CD4-positive, alpha-beta T cell treated with Interleukin-21 for 1 hour (primary cell): ENCODE measurements around the gene EMSY.
A peak's percentile ranks its signal among the peaks of the same experiment; 100 is the strongest.

ENCODE experiments used
- DNase-seq: peaks from one replicate; pipeline ENCODE4 v3.0.0-alpha.2; 2020

EMSY gene

DNA sequence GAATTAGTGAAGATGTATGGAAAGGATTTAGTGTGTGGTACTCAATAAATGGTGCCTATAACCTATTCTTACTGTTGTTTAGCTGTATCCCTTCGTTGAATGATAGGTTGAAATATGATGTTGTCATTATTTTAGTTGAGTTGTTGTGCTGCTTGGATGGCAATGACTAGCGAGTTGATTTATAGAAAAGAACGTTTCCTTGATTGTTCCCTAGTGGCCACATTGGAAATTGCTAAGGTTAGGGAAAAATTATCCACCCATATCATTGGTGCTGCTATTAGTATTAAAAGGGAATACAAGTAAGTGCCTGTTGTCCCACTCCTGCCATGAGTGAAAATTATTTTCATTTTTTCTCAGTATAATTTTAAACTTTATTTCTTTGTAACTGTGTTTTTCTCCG is 14.5 kb downstream of the EMSY start:
- no peak for DNase-seq

DNA sequence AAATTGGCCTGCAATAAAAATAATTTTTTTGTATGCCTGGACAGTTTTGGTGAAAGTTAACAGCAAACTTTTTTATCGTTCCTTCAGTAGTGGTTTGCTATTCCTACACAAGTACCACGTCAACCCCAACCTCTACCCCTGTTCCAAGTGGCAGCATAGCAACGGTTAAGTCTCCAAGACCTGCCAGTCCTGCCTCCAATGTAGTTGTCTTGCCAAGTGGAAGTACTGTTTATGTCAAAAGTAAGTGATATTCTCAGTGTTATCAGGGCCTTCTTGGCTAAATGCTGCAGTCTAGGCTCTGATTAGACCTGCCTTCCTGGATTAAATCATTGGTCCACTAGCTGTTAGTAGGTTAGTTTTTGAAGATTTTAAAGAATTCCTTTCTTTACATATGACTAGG is 15.0 kb downstream of the EMSY start:
- DNase-seq: no peak

DNA sequence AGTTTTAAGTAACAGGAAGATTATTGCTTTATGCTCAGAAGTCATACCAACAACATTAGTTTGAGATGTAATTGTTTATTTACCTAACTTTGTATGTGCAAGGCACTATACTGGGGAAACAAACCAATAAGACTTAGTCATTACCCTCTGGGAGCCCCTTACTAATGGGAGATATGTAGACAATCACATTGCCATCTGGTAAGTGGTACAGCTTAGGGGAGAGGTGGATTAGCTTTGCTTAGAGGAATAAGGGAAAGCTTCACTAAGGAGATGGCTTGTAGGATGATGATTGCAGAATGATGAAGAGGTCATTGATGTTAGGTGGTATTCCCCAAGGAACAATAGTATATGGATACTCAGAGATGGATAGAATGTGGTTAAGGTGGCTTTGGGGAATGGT is 17.5 kb downstream of the EMSY start:
- DNase-seq: no peak

DNA sequence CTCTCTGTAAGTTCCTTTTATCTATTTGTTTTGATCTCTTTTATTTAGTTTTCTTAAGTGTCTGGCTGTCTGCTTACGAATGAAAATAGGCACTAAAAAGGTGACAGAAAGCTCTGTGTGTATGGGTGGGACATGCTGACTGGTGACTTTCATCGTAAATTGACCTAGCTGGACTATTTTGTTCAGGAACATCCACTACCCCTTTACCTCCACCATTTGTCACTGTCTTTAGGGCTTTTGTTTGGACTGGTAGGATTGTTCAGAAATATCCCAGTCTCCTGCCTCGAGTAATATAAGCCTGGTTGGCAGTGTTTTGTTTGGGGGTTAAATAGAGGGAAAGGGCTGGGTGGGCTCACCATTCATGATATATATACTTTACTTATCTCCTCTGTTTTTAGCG is 20.9 kb downstream of the EMSY start:
- DNase-seq: no peak

DNA sequence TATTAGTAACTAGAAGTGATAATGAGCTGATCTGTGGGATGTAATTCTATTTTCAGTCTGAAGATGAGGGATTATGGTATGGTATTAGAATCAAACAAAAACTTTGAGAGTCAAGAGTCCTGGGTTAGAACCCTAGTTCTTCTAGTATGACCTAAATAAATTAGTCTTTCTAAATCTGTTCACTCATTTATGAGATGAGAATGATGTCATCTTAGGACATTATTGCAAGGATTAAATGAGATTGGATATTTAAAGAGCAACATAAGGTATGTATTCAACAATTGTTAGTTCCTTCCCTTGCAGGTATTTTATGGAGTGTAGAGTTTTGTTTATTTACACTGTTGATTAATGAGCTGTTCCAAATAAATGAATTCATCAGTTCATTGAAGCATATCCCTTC is 21.8 kb downstream of the EMSY start:
- DNase-seq: no peak

DNA sequence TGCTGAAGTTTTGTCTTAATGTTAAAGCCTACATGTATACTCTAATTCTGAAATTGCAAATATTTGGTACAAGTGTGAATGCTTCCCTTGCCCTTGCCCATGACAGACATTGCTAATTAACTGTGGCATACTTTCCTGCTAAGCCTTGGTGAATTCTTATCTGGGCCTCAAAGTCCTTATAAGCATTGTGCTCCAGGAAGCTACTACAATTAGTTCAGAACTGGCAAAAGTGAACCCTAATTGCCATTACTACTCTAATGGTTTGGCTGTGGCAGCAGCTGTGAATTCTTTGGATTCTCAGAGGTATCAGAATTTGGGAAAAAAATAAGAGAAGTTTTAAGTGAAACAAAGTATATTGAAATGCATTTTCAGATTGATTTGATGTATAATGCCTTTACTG is 24.3 kb downstream of the EMSY start:
- no peak for DNase-seq

DNA sequence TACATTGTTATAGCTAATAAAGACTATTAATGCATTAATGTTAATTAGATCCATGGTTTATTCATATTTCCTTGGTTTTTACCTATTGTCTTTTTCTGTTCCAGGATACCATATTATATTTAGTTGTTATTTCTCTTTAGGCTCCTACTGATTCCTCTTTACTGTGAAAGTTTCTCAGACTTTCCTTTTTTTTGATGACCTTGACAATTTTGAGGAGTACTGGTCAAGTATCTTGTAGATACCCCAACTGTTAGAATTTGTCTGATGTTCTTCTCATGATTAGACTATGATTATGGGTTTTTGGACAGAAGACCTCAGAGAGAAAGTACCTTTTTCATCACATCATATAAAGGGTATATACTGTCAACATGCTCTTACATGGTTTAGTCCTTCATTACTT is 26.6 kb downstream of the EMSY start:
- no peak for DNase-seq

DNA sequence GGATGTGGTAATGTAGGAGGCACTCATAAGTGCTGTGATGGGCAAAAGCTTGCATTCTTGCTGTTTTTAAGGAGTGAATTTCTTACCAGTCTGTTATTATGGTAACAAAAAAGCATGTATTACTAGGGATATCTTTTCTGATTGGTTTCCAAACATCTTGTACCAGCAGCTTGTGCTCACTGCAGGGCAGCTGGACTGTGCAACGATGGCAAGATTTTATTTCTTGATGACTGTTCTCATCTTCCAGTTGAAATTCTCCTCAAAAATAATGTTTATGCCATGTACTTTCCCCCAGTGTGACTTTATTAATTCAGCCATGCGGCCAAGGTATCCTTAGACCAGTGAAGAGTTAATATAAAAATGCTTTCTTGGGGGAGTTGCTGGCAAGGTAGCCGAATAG is 35.4 kb downstream of the EMSY start:
- no peak for DNase-seq

DNA sequence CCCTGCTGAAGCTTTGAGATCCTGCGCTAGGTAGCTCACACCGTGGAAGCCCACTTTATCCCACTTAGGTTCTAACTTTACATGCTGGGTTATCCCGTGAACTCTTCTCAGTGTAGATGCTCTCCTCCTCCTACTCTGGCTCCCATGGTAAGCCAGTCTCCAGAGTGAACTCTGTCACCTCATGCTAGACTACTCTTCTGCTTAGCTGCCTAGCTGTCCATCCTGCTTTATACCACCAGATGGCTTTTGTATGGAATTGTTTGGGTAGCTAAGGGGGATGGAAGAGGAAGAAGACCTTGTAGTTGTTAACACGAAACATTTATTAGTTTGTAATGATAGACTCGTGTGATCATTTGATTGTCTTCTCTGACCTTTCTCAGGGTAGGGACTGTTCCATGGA is 46.8 kb downstream of the EMSY start:
- no peak for DNase-seq

DNA sequence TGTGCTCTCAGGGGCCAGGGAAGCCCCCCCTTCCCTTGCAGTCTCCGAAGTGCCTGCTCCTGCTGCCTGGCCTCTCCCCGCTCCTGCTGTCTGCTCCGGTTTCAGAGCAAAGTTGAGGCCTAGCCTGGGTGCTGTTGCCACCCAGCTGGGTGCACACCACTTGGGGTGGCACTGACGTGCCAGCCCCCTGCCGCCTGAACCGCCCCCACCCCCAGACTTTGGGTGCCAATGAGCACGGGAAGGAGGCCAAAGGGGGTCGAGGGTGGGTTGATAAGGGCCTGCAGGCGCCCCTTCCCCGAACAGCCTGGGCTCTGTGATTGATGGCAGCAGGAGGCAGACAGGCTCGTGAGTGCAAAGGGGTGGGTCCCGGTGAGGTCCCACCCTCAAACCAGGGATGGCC is 48.2 kb downstream of the EMSY start:
- DNase-seq: no peak

DNA sequence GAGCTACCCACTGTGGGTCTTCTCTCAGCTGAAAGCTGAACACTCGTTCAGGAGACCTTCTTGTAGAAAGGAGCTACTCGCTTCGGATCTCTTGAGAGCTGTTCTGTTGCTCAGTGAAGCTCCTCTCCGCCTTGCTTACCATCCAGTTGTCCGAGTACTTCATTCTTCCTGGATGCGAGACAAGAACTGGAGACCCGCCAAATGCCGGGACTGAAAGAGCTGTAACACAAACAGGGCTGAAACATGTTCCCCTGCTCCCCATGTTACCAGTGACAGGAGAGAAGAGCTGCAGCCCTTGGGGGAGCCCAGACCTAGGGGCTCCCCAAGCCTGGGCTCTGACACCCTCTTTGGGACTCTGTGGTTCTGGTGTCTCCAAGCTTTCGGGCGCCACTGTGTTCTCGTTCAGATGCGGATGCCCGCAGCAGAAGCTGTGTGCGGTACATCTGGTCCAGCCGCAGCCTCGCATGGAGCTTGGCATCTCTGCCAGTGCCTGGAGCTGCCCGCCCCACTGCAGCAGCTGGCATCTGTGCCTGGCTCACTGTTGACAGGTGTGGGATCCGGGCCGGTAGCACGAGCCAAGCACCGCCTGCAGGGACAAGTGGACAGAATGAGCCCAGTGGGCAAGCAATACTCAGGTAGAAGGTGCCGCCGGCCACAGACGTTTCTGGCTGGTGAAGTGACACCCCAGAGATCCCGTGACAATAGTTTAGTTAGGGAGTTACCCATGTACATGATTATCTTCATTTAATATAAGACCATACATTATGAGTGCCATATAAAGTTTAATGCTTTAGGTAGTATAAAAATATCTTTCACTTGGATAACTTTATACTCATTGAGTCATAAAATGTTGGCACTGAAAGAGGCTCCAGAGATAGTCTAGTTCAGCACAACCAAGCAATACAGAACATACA is 49.1 kb downstream of the EMSY start:
- DNase-seq: no peak

DNA sequence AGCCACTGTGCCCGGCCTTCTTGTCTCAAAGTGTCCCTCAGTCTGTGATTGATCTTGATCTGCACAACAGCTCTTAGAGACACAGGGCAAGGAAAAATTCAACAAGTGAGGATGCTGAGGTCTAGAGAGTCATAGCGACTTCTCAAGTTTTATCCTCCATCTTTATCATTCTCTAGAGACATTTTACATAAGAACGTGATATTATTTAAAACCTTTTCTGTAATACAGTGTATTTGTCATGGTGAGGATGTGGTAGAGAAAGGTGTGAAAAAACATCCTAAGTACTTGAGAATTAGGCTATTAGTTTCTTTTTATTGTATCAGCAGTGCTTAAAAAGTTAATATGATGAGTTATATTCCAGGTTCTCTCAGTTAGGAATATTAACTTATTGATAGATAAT is 50.2 kb downstream of the EMSY start:
- DNase-seq: peak; percentile 16

DNA sequence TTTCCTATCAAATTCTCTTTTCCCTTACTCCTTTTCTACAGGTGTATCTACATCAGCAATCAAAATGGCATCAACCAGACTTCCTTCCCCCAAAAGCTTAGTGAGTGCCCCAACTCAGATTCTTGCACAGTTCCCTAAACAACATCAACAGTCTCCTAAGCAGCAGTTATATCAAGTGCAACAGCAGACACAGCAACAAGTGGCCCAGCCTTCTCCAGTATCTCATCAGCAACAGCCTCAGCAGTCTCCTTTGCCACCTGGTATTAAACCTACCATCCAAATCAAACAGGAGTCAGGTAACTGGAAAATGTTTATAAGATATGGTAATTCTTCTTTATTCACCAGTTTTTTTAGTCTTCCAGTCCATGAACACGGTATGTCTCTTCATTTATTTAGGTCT is 51.4 kb downstream of the EMSY start:
- DNase-seq: no peak

DNA sequence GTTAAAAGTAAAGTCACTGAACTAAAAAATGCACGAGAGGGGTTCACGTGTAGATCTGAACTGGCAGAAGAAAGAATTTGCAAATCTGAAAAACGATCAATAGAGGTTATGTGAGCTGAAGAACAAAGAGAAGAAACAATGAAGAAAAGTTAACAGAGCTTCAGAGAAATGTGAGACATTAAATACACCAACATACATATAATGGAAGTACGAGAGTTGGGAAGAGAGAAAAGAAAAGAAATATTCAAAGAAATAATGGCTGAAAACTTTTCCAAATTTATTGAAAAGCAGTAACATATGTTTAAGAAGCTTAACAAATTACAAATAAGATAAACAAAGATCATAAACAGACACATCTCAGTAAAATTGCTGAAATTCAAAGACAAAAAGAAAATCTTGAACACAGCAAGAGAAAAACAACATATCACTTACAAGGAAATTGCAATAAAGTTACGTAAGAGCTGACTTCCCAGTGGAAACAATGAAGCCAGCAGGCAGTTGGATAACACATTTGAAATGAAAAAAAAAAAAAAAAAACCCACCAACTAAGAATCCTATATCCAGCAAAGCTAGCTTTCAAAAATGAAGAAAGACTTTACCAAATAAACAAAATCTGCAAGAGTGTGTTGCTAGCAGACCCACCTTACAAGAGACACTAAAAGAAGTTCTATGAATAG is 56.8 kb downstream of the EMSY start:
- DNase-seq: no peak

DNA sequence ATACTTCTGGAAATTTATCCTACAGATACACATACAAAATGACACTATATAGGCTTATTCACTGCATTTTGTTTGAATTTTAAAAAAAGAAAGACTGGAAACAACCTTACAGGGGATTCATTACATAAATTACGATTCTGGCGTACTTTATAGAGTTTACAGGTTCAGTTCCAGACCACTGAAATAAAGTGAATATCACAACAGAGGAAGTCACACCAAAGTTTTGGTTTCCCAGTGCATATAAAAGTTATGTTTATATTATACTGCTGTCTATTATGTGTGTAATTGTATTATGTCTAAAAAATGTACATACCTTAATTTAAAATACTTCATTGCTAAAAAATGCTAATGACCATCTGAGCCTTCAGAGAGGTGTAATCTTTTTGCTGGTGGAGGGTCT is 62.0 kb downstream of the EMSY start:
- no peak for DNase-seq

DNA sequence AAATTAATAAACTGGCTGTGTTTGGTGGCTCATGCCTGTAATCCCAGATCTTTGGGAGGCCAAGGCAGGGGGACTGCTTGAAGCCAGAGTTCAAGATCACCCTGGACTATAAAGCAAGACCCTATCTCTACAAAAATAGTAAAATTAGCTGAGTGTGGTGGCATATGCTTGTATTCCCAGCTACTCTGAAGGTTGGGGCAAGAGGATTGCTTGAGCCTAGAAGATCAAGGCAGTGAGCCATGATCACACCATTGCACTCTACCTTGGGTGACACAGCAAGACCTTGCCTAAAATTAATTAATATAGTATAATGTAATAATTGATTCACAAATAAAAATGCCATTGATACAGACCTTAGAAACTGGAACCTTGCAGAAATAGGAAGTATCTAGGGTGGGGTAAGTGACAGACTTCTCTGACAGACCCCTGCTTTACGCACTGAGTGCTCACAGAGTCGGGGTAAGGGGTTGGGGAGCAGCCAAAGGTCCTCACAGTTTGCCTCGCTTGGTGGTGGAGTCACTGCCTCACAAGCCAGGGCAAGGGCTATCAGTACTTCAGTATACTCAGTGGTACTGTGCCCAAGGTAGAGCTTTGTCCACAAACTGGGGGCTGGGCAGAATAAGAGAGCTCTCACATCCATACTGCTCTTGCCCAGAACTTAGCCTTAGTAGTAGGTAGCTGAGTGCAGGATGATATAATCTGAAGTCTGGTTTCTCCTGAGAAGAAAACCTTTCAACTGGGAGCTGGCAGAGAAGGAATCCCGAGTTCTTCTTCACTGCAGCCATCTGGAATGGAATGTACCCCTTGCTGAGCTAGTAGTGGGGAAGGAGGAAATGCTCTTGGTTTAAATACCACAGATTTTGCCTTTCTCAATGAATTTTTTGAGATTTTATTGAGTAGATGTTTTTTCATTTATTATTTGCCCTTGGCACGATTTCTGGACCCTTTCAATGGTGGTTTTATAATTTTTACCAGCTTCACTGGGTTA is 65.5 kb downstream of the EMSY start:
- DNase-seq: no peak

DNA sequence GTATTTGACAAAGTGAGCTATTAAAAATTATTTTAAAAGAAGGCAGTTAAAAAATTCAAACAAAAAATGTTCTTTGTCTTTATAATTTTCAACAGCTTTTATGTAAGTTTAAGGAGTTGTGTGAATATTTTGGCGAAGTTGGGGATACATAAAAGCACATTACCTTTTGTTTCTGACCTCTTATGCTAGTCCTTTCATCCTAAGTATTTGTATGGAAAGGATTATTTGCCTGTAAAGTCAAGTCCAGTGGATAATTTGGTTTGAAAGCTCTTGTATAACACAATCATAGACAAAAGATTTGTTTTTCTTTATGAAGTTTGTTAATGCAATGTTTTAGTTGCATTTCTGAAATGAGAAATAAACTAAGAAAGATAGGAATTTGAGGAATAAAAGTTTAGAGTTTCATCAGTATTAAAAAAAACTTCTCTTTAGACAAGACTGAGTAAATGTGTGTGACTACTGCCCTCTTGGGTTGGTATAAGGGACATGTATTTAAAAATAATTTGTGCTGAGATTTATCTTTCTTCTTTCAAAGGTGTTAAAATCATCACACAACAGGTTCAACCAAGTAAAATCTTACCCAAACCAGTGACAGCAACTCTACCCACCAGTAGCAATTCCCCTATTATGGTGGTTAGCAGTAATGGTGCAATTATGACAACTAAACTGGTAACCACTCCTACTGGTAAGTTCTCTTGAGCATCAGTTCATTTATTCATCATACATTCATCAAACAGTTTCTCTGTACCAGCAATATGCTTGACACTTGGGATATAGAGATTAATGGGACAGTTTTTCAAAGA is 68.2 kb downstream of the EMSY start:
- DNase-seq: peak; percentile 13

DNA sequence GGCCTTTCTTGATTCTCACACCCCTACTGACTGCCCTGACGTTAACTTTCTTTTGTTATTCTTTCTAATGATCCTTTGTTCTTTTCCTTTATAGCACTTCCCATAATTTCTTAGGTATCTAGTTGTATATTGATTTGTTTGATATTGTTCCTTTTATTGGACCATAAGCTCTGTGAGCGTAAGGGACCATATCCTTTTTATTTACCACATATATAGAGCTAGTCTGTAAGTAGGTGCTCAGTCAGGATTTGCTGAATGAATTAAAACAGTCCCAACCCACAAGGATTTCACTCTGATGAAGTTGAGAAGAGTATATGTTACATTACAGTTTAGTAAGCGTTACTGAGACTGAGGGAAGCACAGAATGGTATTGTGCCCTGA is 68.8 kb downstream of the EMSY start:
- no peak for DNase-seq

DNA sequence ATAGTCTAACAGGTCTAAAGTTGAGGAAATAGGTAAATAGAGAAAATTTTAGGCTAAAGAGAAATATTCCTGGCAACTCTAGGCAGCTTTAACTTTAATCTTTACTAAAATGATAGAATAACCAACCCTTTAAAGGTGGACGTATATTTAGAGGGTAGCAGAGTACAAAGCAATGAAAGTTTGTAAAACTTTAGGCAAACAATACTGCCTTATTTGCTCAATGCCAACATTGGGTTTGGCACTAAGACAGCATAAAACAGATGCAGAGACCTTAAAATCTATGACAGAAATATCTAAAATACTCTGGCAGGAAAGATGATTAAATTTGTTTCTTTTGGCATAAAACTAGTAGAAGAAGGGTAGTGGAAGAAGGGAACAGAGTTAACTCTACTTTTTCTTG is 70.7 kb downstream of the EMSY start:
- DNase-seq: no peak

DNA sequence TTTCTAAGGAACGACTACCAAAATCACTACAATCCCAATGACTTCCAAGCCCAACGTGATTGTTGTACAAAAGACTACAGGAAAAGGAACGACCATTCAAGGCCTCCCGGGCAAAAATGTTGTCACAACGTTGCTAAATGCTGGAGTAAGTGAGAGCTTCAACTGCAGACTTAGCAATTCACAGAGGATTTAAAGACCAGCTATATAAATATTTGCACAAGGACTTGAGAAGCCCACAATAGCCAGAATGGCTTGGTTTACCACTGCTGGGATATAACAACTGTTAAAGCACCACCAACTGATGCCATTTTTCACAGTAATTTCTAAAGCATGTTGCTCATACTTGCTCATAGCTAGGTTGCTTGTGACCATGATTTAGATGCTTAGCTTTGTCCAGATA is 78.3 kb downstream of the EMSY start:
- no peak for DNase-seq

DNA sequence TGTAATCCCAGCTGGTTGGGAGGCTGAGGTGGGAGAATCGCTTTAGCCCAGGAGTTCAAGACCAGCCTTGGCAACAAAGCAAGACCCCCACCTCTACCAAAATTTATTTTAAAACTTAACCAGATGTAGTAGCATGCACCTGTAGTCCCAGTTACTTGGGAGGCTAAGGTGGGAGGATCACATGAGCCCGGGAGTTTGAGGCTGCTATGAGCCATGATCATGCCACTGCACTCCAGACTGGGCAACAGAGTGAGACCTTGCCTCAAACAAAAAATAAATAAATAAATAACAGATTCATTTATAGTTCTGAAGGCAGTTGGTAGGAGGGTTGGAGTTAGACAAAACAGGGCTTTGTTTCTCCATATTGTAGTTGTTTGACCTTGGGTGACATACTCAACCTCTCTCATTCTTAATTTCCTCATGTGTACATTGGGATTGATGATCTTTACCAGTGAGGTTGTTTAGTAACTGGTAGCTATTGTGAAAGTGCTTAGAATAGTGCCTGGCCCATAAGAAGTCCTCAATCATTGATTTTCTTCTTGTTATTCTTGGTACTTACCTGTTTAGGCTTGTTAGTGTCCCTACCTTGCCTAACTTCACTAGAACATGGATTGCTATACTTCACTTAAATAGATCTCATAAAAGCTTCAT is 79.1 kb downstream of the EMSY start:
- DNase-seq: no peak

DNA sequence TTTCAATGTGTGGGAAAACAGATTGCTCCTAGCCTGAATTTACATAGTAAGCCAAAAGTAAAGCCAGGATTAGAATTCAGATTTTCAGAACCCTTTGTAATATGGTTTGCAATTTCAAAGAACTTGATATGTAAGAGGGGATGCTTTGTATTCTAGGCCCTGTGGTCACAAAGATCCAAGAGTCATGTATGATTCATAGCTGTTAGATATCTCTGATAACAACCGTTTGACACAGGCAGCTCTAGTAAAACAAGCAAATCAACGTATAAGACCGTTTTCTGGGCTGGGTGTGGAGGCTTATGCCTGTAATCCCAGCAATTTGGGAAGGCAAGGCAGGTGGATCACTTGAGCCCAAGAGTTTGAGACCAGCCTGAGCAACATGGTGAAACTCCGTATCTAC is 79.6 kb downstream of the EMSY start:
- no peak for DNase-seq
